K562 (cell line): Measurements from ENCODE around the gene SPAG17. TPM values are rescaled to one million over a fixed set of nuclear protein-coding genes. Genes with fewer than 3 reads are reported as not detected.
A peak's percentile ranks its signal among the peaks of the same experiment; 100 is the strongest.

Experiments used
- ARID3B ChIP-seq: fragments of 250-450 bp; sonication (Bioruptor Pico); IDR thresholded peaks from 2 replicates; pipeline ENCODE4 v1.4.0; 2020; ENCODE audit warnings: borderline replicate concordance
- CBX8 ChIP-seq: fragments of 200-600 bp; sonication (generic); IDR thresholded peaks from 2 replicates; pipeline ENCODE4 v1.6.1; 2012; ENCODE audit warnings: borderline replicate concordance, mixed run types, low read depth, mild to moderate bottlenecking, moderate library complexity, mixed read lengths, low read length, control low read depth, inconsistent platforms; ENCODE audit not compliant: poor library complexity, severe bottlenecking; ENCODE audit errors: extremely low read depth
- CTBP1 ChIP-seq: fragments of 450-650 bp; IDR thresholded peaks from 2 replicates; pipeline ENCODE4 v1.6.1; 2016; ENCODE audit warnings: borderline replicate concordance
- DPF2 ChIP-seq: fragments of 450-650 bp; IDR thresholded peaks from 2 replicates; pipeline ENCODE4 v1.6.1; 2016
- FOXJ2 ChIP-seq: fragments of 200-800 bp; sonication (Bioruptor generic); IDR thresholded peaks from 2 replicates; pipeline ENCODE4 v1.6.1; 2016; ENCODE audit warnings: missing genetic modification characterization, missing compliant biosample characterization
- LARP7 ChIP-seq: fragments of 450-650 bp; IDR thresholded peaks from 2 replicates; pipeline ENCODE4 v1.6.1; 2016
- MYNN ChIP-seq, 2 experiments: sonication (generic); formaldehyde crosslinking in 1 of 2; IDR thresholded peaks; 2 replicates each; pipeline versions ENCODE4 v1.5.0 to v1.6.1; 2016 to 2020; ENCODE audit warnings: antibody characterized with exemption in 1 of 2, missing genetic modification reagents in 1 of 2
- PTBP1 ChIP-seq: fragments of 200-400 bp; formaldehyde crosslinking; IDR thresholded peaks from 2 replicates; pipeline ENCODE4 v1.6.1; 2017; ENCODE audit warnings: low read depth, low read length
- PTRF ChIP-seq: fragments of 450-650 bp; IDR thresholded peaks from 2 replicates; pipeline ENCODE4 v1.6.1; 2016; ENCODE audit warnings: mild to moderate bottlenecking, missing genetic modification characterization, missing compliant biosample characterization
- RAD51 ChIP-seq: fragments of 450-650 bp; IDR thresholded peaks from 2 replicates; pipeline ENCODE4 v1.7.1; 2016; ENCODE audit warnings: low read depth, mild to moderate bottlenecking, borderline replicate concordance
- TEAD4 ChIP-seq, 2 experiments: sonication (generic) in 1 of 2; formaldehyde crosslinking in 1 of 2; IDR thresholded peaks; 2 replicates each; pipeline versions ENCODE4 v1.6.1 to v1.8.0; 2012 to 2022; ENCODE audit warnings: borderline replicate concordance in 1 of 2, inconsistent platforms in 1 of 2, low read length in 1 of 2, mild to moderate bottlenecking in 1 of 2, missing genetic modification reagents in 1 of 2
- U2AF1 ChIP-seq: fragments of 200-400 bp; formaldehyde crosslinking; optimal IDR thresholded peaks from 2 replicates; pipeline ENCODE3; 2017; ENCODE audit warnings: mild to moderate bottlenecking, low read depth, low read length, moderate library complexity
- ZNF140 ChIP-seq: fragments of 250-450 bp; sonication (Bioruptor Pico); IDR thresholded peaks from 2 replicates; pipeline ENCODE4 v1.8.0; 2021; ENCODE audit warnings: moderate library complexity, mild to moderate bottlenecking, inconsistent platforms
- ZNF146 ChIP-seq: IDR thresholded peaks from one replicate; pipeline ENCODE4 v1.6.1; 2018; ENCODE audit warnings: missing compliant biosample characterization; ENCODE audit not compliant: unreplicated experiment
- ZNF436 ChIP-seq: fragments of 250-450, 450-650 bp; sonication (Bioruptor Pico); formaldehyde crosslinking; IDR thresholded peaks from 2 replicates; pipeline ENCODE4 v1.7.0; 2020; ENCODE audit warnings: mild to moderate bottlenecking
- ZNF696 ChIP-seq: fragments of 250-450 bp; sonication (Bioruptor Pico); conservative IDR thresholded peaks from 2 replicates; pipeline ENCODE4 v1.4.0; 2020; ENCODE audit warnings: mild to moderate bottlenecking, moderate library complexity
- ZNF766 ChIP-seq: fragments of 200-800 bp; sonication (Bioruptor generic); conservative IDR thresholded peaks from 2 replicates; pipeline ENCODE4 v1.6.1; 2016; ENCODE audit warnings: missing genetic modification characterization, missing compliant biosample characterization
- polyA plus RNA-seq, 8 experiments: library from polyadenylated mRNA; depleted of rRNA in 4 of 8; stranded (reverse) in 5 of 8; unstranded in 3 of 8; fragments of >200 nt; fragmentation: Nextera tagmentation in 2 of 8; fragmentation: Illumina TruSeq in 1 of 8; extraction: Ambion mirVana in 2 of 8; extraction: Trizol in 1 of 8; gene quantifications; 2 replicates each; pipeline versions ENCODE4 v1.2.1 to v1.2.3, GENCODE V29; 2011 to 2014; ENCODE audit warnings: inconsistent platforms in 1 of 8, missing spikeins in 1 of 8
- total RNA-seq, 7 experiments: library from RNA; depleted of rRNA in 6 of 7; stranded (reverse); fragments of >200 nt in 6 of 7; fragmentation: Illumina TruSeq in 2 of 7; extraction: Trizol in 2 of 7; gene quantifications; 2 replicates each; pipeline versions ENCODE4 v1.2.1 to v1.2.3, GENCODE V29; 2011 to 2021; ENCODE audit warnings: low replicate concordance in 1 of 7
- TF ChIP-seq, protein P1 (sequence below), 3 experiments: fragments of 200-800 bp in 1 of 3; fragments of 250-450 bp in 1 of 3; fragments of 450-650 bp in 1 of 3; sonication (Bioruptor Pico) in 1 of 3; sonication (Bioruptor generic) in 1 of 3; formaldehyde crosslinking in 1 of 3; IDR thresholded peaks; 2 replicates each; pipeline versions ENCODE4 v1.6.1 to v1.8.0; 2016 to 2022; ENCODE audit warnings: mild to moderate bottlenecking in 2 of 3, missing genetic modification characterization in 2 of 3, missing compliant biosample characterization in 1 of 3, moderate library complexity in 1 of 3
- TF ChIP-seq, protein P2 (sequence below), 2 experiments: fragments of 450-650 bp; conservative IDR thresholded peaks; 2 replicates each; pipeline ENCODE4 v1.6.1; 2017; ENCODE audit warnings: mild to moderate bottlenecking in 2 of 2, moderate library complexity in 2 of 2

SPAG17 gene
- total and polyA plus RNA-seq, 9 of the 15 experiments (the other 6 are each of a cell fraction or from before 2014, with no cell fraction given) = 0.07 to 2.1 (median 1.5) TPM

DNA sequence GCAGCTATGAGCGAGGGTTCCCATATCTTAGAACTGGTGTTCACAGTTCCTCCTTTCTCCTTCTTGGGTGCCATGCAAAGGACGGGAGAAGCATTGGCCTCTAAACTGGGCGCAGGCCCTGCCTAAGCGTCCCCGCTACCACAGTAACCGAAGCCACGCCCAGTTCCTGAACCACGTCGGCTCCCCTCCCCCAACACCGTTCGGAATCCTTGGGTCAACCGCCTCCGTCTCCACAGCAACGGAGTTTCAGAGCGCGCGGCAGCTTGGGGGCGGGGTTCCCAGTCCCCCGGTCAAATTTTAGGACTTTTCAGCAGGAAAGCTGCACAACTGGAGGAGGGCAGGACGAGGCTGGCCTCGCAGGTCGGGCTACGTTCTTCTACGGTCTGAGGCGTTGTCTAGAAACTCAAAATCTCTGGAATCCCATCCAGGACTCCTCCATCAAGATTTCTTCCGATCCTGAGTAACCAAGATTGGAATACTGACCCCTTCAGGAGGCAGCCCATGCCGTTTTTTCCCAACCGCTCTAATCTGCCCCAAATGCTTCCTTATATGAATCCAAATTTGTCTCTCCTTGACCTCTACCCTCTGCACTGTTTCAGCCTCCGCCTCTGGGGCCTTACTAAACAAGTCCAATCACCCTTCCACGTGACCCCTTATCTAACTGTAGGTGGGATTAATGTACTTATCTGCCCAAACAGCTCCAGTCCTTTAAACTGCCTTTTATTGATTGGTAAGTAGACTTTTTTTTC is at the start of gene SPAG17 (continued):
- TF ChIP-seq, protein P1, sequence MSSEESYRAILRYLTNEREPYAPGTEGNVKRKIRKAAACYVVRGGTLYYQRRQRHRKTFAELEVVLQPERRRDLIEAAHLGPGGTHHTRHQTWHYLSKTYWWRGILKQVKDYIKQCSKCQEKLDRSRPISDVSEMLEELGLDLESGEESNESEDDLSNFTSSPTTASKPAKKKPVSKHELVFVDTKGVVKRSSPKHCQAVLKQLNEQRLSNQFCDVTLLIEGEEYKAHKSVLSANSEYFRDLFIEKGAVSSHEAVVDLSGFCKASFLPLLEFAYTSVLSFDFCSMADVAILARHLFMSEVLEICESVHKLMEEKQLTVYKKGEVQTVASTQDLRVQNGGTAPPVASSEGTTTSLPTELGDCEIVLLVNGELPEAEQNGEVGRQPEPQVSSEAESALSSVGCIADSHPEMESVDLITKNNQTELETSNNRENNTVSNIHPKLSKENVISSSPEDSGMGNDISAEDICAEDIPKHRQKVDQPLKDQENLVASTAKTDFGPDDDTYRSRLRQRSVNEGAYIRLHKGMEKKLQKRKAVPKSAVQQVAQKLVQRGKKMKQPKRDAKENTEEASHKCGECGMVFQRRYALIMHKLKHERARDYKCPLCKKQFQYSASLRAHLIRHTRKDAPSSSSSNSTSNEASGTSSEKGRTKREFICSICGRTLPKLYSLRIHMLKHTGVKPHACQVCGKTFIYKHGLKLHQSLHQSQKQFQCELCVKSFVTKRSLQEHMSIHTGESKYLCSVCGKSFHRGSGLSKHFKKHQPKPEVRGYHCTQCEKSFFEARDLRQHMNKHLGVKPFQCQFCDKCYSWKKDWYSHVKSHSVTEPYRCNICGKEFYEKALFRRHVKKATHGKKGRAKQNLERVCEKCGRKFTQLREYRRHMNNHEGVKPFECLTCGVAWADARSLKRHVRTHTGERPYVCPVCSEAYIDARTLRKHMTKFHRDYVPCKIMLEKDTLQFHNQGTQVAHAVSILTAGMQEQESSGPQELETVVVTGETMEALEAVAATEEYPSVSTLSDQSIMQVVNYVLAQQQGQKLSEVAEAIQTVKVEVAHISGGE (CRISPR knock-in tag; IDR thresholded peaks at IDR 0.05) = no peak; a peak in 1 of 6 replicates
- TF ChIP-seq MYNN (IDR thresholded peaks at IDR 0.05) (no peak), MYNN (CRISPR knock-in tag; IDR thresholded peaks at IDR 0.05) (no peak), U2AF1 (no peak), CTBP1 (no peak), TEAD4 (IDR thresholded peaks at IDR 0.05; ENCODE audit: low read length) (peak; percentile 62), TEAD4 (CRISPR knock-in tag; IDR thresholded peaks at IDR 0.05; ENCODE audit: borderline replicate concordance) (no peak), ZNF696 (no peak), RAD51 (peak; percentile 77), ZNF766 (CRISPR knock-in tag) (peak; percentile 58; the same call in 1 of the 2 replicates), DPF2 (peak; percentile 88), PTRF (tag) (no peak), LARP7 (no peak), ARID3B (CRISPR knock-in tag) (no peak), ZNF146 (no peak), FOXJ2 (peak; percentile 94), PTBP1 (no peak), ZNF140 (no peak), CBX8 (no peak), ZNF436 (CRISPR knock-in tag) (no peak)
- TF ChIP-seq, protein P2, sequence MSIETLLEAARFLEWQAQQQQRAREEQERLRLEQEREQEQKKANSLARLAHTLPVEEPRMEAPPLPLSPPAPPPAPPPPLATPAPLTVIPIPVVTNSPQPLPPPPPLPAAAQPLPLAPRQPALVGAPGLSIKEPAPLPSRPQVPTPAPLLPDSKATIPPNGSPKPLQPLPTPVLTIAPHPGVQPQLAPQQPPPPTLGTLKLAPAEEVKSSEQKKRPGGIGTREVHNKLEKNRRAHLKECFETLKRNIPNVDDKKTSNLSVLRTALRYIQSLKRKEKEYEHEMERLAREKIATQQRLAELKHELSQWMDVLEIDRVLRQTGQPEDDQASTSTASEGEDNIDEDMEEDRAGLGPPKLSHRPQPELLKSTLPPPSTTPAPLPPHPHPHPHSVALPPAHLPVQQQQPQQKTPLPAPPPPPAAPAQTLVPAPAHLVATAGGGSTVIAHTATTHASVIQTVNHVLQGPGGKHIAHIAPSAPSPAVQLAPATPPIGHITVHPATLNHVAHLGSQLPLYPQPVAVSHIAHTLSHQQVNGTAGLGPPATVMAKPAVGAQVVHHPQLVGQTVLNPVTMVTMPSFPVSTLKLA (conservative IDR thresholded peaks at IDR 0.05) = peak; percentile 35 to 75; a peak in 3 of 4 replicates
